Lower leg skin (tissue), 3 donors: ENCODE measurements around the gene ORC3.

Experiments
- POLR2A ChIP-seq, 2 donors: fragments of 450-650 bp; IDR thresholded peaks; one replicate each; pipeline ENCODE4 v1.6.1; 2016 to 2017; ENCODE audit warnings: antibody characterized with exemption in 2 of 2, mild to moderate bottlenecking in 1 of 2, moderate library complexity in 1 of 2
- TF ChIP-seq, protein P1 (sequence below), 3 donors: fragments of 450-650 bp; IDR thresholded peaks; one replicate each; pipeline ENCODE4 v1.5.1; 2016; ENCODE audit warnings: antibody characterized with exemption in 3 of 3, mild to moderate bottlenecking in 3 of 3, moderate library complexity in 2 of 3

DNA sequence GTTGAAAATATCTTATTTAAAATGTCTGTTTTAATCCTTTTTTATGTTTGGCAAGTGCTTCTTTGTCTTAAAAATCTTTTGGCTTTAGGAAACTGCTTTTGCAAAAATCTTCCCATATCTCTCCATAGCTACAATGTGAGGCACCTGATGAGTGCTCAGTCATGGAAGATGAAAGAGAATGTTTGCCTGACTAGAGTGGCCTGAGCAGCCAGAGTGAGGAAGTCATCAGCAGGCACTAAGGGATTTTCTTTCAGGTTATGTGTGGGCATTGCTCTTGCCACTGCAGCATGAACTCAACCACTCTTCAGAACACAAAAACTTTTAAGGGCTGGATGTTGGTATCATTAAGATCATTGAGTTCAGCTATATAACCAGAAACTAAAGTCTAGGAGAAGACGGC lies 64.2 kb downstream of the ORC3 start:
- TF ChIP-seq, protein P1, sequence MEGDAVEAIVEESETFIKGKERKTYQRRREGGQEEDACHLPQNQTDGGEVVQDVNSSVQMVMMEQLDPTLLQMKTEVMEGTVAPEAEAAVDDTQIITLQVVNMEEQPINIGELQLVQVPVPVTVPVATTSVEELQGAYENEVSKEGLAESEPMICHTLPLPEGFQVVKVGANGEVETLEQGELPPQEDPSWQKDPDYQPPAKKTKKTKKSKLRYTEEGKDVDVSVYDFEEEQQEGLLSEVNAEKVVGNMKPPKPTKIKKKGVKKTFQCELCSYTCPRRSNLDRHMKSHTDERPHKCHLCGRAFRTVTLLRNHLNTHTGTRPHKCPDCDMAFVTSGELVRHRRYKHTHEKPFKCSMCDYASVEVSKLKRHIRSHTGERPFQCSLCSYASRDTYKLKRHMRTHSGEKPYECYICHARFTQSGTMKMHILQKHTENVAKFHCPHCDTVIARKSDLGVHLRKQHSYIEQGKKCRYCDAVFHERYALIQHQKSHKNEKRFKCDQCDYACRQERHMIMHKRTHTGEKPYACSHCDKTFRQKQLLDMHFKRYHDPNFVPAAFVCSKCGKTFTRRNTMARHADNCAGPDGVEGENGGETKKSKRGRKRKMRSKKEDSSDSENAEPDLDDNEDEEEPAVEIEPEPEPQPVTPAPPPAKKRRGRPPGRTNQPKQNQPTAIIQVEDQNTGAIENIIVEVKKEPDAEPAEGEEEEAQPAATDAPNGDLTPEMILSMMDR (IDR thresholded peaks at IDR 0.05): no peak
- no peak for TF ChIP-seq POLR2A (IDR thresholded peaks at IDR 0.05)
